ENCODE results near the gene PLSCR1.
"Not testable (repeated sequence)": the region's sequence is repeated elsewhere in the genome, so short reads cannot be mapped to it uniquely, and the experiment has no call there.

PLSCR1 gene

GRCh38 chr3:146550070-146550615 lies 5.7 kb upstream of the PLSCR1 start:
- DNase-seq (ENCODE audit: low read depth), result no peak

GRCh38 chr3:146547235-146547835 lies 2.9 kb upstream of the PLSCR1 start:
- no peak for DNase-seq (ENCODE audit: low read depth)

- no peak for DNase-seq (ENCODE audit: low read depth)
These were observed 2.1 kb upstream of the PLSCR1 start for GRCh38 chr3:146546366-146546965.

- DNase-seq (ENCODE audit: low read depth), result no peak
These were observed 622 bp upstream of the PLSCR1 start for GRCh38 chr3:146544929-146545528.

GRCh38 chr3:146543461-146544001 lies 876 bp downstream of the PLSCR1 start:
- DNase-seq (ENCODE audit: low read depth), result no peak

- DNase-seq (ENCODE audit: low read depth), result no peak
These were observed 1.4 kb downstream of the PLSCR1 start for GRCh38 chr3:146542978-146543377.

GRCh38 chr3:146542179-146542578 lies 2.2 kb downstream of the PLSCR1 start:
- no peak for DNase-seq (ENCODE audit: low read depth)

GRCh38 chr3:146540978-146541377 lies 3.4 kb downstream of the PLSCR1 start:
- no peak for DNase-seq (ENCODE audit: low read depth)

- no peak for DNase-seq (ENCODE audit: low read depth)
These were observed 4.2 kb downstream of the PLSCR1 start for GRCh38 chr3:146540236-146540635.

GRCh38 chr3:146539315-146539714 lies 5.1 kb downstream of the PLSCR1 start:
- DNase-seq (ENCODE audit: low read depth), result no peak

- DNase-seq (ENCODE audit: low read depth), result no peak
These were observed 6.8 kb downstream of the PLSCR1 start for GRCh38 chr3:146537603-146538002.

- DNase-seq (ENCODE audit: low read depth), result no peak
These were observed 7.7 kb downstream of the PLSCR1 start for GRCh38 chr3:146536681-146537080.

GRCh38 chr3:146532406-146532805 lies 12.0 kb downstream of the PLSCR1 start:
- no peak for DNase-seq (ENCODE audit: low read depth)

- DNase-seq (ENCODE audit: low read depth), result no peak
These were observed 13.8 kb downstream of the PLSCR1 start for GRCh38 chr3:146530609-146531008.

GRCh38 chr3:146529021-146529420 lies 15.4 kb downstream of the PLSCR1 start:
- DNase-seq (ENCODE audit: low read depth), result no peak

GRCh38 chr3:146524961-146525360 lies 19.4 kb downstream of the PLSCR1 start:
- DNase-seq (ENCODE audit: low read depth), result no peak

- DNase-seq (ENCODE audit: low read depth), result no peak
These were observed 20.9 kb downstream of the PLSCR1 start for GRCh38 chr3:146523531-146523930.

GRCh38 chr3:146522174-146523158 lies 21.9 kb downstream of the PLSCR1 start:
- not testable (repeated sequence) for DNase-seq (ENCODE audit: low read depth)

GRCh38 chr3:146521394-146521793 lies 23.0 kb downstream of the PLSCR1 start:
- no peak for DNase-seq (ENCODE audit: low read depth)

GRCh38 chr3:146519810-146520209 lies 24.6 kb downstream of the PLSCR1 start:
- no peak for DNase-seq (ENCODE audit: low read depth)

- DNase-seq (ENCODE audit: low read depth), result no peak
These were observed 26.5 kb downstream of the PLSCR1 start for GRCh38 chr3:146517684-146518435.
